GM13977 (cell line): ENCODE data around the gene AIF1.
A peak's percentile ranks its signal among the peaks of the same experiment; 100 is the strongest.

Experiments
- DNase-seq: peaks from one replicate; pipeline ENCODE4 v3.0.0; 2012; ENCODE audit warnings: low spot score
- in situ Hi-C: fragments of 300-500 bp; cut with MboI; formaldehyde crosslinking; loops from one replicate; pipeline ENCODE4 v1.12.0; 2022; ENCODE audit warnings: low sequenced_read_pairs, low pct_unique_long_range_greater_than_20kb, mixed read lengths, inconsistent platforms; ENCODE audit not compliant: unreplicated experiment
- TF ChIP-seq, protein P1 (sequence below): IDR thresholded peaks from 2 replicates; pipeline ENCODE4 v1.5.1; 2012; ENCODE audit warnings: mild to moderate bottlenecking, control low read depth; ENCODE audit not compliant: insufficient read depth; ENCODE audit errors: extremely low read depth, missing control alignments

The AIF1 gene

DNA sequence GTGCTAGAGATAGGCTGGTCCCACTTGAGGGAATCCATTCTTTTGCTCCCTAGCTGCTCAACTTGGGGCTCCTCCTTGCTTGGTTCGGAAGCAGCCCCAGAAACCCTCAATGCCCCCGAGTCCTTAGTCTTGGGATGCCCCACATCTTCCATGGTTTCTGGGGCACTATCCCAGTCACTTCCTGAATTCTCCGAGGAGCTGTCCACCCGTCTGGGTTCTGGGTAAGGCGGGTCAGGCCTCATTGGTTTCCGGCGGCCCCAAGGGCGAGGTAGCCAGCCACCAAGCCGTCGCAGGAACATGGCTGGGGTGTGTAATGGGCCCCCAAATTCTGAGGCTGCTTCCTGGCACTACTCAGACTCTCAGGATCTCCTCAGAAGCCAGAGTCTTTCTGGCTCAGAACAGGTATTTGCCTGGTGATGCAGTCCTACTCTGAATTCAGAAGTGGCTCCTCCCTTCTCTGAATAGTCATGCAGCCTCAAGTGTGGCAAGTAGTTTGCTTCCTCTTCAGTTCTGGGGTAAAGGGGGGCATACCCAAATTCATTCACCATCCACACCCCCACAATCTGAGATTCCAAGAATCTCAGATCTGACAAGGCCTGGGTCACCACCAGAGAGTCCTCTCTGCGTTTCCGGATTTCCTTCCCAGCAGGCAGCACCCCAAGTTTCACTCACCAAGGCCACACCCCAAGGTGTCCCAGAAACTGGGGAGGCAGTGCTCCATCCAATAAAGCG is 44.8 kb downstream of the AIF1 start:
- TF ChIP-seq, protein P1, sequence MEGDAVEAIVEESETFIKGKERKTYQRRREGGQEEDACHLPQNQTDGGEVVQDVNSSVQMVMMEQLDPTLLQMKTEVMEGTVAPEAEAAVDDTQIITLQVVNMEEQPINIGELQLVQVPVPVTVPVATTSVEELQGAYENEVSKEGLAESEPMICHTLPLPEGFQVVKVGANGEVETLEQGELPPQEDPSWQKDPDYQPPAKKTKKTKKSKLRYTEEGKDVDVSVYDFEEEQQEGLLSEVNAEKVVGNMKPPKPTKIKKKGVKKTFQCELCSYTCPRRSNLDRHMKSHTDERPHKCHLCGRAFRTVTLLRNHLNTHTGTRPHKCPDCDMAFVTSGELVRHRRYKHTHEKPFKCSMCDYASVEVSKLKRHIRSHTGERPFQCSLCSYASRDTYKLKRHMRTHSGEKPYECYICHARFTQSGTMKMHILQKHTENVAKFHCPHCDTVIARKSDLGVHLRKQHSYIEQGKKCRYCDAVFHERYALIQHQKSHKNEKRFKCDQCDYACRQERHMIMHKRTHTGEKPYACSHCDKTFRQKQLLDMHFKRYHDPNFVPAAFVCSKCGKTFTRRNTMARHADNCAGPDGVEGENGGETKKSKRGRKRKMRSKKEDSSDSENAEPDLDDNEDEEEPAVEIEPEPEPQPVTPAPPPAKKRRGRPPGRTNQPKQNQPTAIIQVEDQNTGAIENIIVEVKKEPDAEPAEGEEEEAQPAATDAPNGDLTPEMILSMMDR, result no peak

DNA sequence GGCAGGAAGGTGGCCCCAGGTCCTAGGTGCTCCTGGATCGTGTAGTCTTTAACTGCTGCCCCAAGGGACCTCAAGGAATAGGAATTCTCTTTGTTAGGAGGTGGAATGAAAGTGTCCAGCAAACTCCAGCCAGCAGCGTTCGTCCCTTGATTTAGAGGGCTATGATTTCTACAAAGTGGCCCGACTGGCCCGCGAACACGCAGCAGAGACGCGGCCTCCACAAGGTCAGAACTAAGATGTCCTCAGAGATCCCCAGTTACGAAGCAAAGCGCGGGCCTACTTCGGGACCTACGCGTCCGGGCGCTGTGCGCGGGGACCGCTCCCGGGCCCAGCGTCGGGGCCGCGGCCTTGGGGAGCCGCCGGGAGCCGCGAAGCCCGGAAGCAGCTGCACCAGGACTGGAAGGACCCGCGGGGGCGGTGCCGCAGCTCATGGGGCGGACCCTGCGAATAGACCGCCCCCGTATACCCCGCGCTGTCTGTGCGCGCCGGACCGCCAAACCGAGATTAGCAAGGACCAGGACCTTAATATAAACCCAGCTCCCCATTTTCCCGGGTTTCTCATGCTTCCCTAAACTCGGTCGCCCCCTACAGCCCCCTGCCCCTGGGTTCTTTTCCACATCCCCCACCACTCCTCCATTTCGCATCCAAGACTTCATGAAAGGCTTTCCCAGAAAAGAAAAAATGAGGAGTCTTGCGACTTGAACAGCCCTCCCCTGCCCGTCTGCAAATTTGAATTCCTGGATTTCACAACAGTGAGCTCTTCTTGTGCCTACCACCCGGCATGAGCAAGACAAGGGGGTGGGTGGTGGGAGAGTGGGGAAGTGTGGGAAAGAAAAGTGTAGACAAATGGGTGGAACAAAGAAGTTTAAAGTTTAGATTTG is 45.6 kb downstream of the AIF1 start, which contains the start of gene C6orf47:
Gene C6orf47 (minus strand): TSS at position 398 of the 881 bp plus-strand sequence. CDS start 831 bp downstream, outside the sequence.
- in situ Hi-C loops, result no loop called here
- TF ChIP-seq, protein P1, result no peak
- peak; percentile 88 for DNase-seq

More for the DNA sequence above, 44.8 kb downstream of the AIF1 start:
- DNase-seq, result no peak
- in situ Hi-C loops, result no loop called here

DNA sequence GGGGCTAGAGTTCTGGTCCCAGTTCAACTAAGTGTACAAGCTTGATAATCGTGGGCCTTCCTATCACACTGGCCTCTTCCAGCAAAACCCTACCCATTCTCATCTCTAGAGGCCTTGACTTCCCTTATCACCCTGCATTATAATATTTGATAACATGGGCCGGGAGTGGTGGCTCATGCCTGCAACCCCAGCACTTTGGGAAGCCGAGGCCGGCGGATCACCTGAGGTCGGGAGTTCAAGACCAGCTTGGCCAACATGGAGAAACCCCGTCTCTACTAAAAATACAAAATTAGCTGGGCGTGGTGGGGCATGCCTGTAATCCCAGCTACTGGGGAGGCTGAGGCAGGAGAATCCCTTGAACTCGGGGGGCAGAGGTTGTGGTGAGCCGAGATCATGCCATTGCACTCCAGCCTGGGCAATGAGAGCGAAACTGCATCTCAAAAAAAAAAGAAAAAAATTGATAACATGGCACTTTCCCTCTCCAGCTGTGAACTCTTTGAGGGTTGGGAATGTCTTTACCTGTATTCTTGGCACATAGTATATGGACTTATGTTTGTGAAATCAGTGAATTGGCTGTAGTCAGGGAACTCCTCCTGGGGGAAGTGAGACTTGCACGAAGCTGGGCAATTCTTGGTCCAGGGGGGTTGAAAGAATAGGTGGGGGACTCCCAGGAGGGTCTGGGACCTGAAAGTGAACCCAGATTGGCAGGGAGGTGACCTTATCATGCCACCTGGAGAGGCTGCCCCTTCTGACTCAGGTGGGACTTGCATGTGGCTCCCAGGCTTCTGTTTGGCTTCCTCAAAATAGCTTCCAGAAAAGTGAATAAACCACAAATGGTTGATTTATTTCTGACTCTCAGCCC is 46.5 kb downstream of the AIF1 start:
- TF ChIP-seq, protein P1, result no peak
- no peak for DNase-seq
- in situ Hi-C loops, result no loop called here

DNA sequence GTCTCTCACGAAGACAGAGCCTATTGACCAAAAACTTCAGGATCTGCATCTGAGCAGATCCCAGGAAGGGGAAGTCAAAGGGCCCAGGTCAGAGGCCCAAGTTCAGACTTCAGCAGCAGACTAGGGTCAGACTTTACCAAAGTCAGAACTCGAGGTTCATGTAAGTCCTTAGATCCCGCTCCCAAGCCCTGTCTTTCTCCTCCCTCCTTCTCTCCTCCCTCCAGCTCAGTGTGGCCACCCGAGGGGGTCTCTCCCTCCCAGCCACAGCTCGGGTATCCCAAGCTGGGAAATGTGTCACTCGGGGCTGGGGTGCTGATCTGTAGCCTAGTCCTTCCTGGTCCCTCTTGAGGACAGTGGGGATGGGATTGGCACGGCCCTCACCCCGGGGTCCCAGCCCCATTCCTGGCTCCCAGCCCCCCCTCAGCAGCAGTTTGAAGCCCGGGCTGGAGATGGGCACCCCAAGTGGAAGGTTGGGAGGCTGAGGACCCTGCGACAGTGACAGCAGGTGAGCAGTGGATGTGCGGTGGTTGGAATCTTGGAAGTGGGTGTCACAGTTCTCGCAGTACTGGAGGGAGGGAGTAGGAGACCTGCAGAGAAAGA is 47.2 kb downstream of the AIF1 start:
- DNase-seq, result no peak
- TF ChIP-seq, protein P1, result no peak
- in situ Hi-C loops, result no loop called here

DNA sequence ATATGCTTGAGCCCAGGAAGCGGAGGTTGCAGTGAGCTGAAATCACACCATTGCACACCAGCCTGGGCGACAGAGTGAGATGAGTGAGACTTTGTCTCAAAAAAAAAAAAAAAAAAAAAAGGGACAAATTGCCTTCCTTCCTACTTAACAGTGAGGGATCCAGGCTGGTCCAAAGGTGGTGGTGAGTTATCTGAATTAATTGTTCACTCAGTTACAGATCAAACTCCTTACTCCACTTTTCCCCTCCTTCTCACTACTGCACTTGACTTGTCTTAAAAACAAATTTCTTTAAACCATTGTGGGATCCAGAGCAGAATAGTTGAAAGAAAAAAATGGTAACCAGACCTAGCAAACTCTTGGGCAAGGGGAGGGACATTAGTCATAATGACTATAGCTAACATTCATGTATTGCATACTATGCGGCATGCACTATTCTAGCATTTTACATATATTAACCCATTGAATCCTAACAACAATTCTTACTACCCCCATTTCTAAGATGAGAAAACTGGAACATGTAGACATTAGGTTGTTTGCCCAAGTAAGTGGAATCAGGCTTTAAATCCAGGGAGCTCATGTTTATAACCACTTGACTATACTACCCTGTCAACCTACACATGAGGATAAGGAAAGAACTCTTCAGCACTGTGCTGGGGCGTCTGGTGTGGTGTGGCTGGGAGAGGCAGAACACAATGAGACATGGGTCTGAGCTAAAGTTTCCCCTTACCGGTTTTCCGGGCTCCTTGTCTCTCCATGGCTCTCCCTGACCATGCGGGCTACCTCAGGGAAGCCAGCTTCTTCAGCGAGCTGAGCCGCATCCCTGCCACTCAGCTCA is 48.3 kb downstream of the AIF1 start:
- in situ Hi-C loops, result no loop called here
- TF ChIP-seq, protein P1, result no peak
- no peak for DNase-seq
